CD14-positive monocyte (primary cell): ENCODE results near the gene MARVELD3. TPM values are rescaled to one million over a fixed set of nuclear protein-coding genes. Genes with fewer than 3 reads are reported as not detected.

Source experiments
- DNase-seq, 3 donors: peaks; one replicate each; pipeline ENCODE4 v3.0.0-alpha.2; 2011 to 2022
- H2AFZ ChIP-seq: 2 replicates; pipeline ENCODE4 v1.6.0; 2012; ENCODE audit warnings: mild to moderate bottlenecking, low read depth, low read length, inconsistent platforms; ENCODE audit not compliant: insufficient read depth, poor library complexity, severe bottlenecking
- H3K27ac ChIP-seq, 2 donors: 1 replicate in 1 of 2; 2 replicates in 1 of 2; pipeline ENCODE4 v1.5.1; 2012 to 2013; ENCODE audit warnings: low read length in 2 of 2, control low read depth in 1 of 2, inconsistent platforms in 1 of 2, low read depth in 1 of 2, mild to moderate bottlenecking in 1 of 2
- H3K27me3 ChIP-seq, 2 donors: one replicate each; pipeline versions ENCODE4 v1.6.0 to v1.6.1; 2011 to 2013; ENCODE audit warnings: low read length in 2 of 2; ENCODE audit not compliant: control insufficient read depth in 2 of 2, insufficient read depth in 2 of 2
- H3K36me3 ChIP-seq, 2 donors: replicated peaks in 1 of 2; 1 replicate in 1 of 2; 2 replicates in 1 of 2; pipeline versions ENCODE4 v1.5.1 to v1.6.1; 2012 to 2013; ENCODE audit warnings: low read length in 2 of 2, control low read depth in 1 of 2, inconsistent platforms in 1 of 2, mild to moderate bottlenecking in 1 of 2; ENCODE audit not compliant: insufficient read depth in 2 of 2, control insufficient read depth in 1 of 2
- H3K4me1 ChIP-seq, 2 donors: 1 replicate in 1 of 2; 2 replicates in 1 of 2; pipeline versions ENCODE4 v1.5.1 to v1.6.1; 2012 to 2013; ENCODE audit warnings: low read length in 2 of 2, control low read depth in 1 of 2, inconsistent platforms in 1 of 2, mild to moderate bottlenecking in 1 of 2, moderate library complexity in 1 of 2; ENCODE audit not compliant: insufficient read depth in 2 of 2, control insufficient read depth in 1 of 2
- H3K4me2 ChIP-seq: replicated peaks from 2 replicates; pipeline ENCODE3; 2012; ENCODE audit warnings: low read length, moderate library complexity, mild to moderate bottlenecking; ENCODE audit not compliant: poor library complexity, severe bottlenecking; ENCODE audit errors: extremely low read depth
- H3K4me3 ChIP-seq, 3 experiments: fragments of 200-600 bp in 1 of 3; sonication (generic) in 1 of 3; replicated peaks in 1 of 3; 1 replicate in 2 of 3; 2 replicates in 1 of 3; pipeline ENCODE4 v1.5.1; 2011 to 2013; ENCODE audit warnings: low read length in 3 of 3, mild to moderate bottlenecking in 3 of 3, control low read depth in 2 of 3, low read depth in 2 of 3, inconsistent platforms in 1 of 3, moderate library complexity in 1 of 3
- H3K79me2 ChIP-seq: 2 replicates; pipeline ENCODE4 v1.6.0; 2012; ENCODE audit warnings: mild to moderate bottlenecking, control low read depth, inconsistent platforms, low read length, moderate library complexity; ENCODE audit not compliant: insufficient read depth
- H3K9ac ChIP-seq: 2 replicates; pipeline ENCODE4 v1.6.0; 2017; ENCODE audit warnings: low read length, mild to moderate bottlenecking; ENCODE audit not compliant: insufficient read depth, poor library complexity, severe bottlenecking
- H3K9me3 ChIP-seq, 2 donors: replicated peaks in 1 of 2; 1 replicate in 1 of 2; 2 replicates in 1 of 2; pipeline versions ENCODE4 v1.5.1 to v1.6.1; 2012 to 2013; ENCODE audit warnings: low read length in 2 of 2, control low read depth in 1 of 2; ENCODE audit not compliant: control insufficient read depth in 1 of 2, insufficient read depth in 1 of 2
- H4K20me1 ChIP-seq: 2 replicates; pipeline ENCODE4 v1.6.0; 2012; ENCODE audit warnings: mild to moderate bottlenecking, low read length, control low read depth, moderate library complexity; ENCODE audit not compliant: insufficient read depth
- H3K27ac Mint-ChIP-seq, 7 donors: one replicate each; pipeline ENCODE4 v1.8.0; 2020; ENCODE audit warnings: mild to moderate bottlenecking in 7 of 7, mixed read lengths in 7 of 7, moderate library complexity in 6 of 7, inconsistent platforms in 2 of 7
- H3K27me3 Mint-ChIP-seq, 3 donors: one replicate each; pipeline ENCODE4 v1.8.0; 2021 to 2022; ENCODE audit warnings: low read depth in 3 of 3, mild to moderate bottlenecking in 3 of 3, mixed read lengths in 3 of 3, moderate library complexity in 3 of 3, inconsistent platforms in 1 of 3
- H3K36me3 Mint-ChIP-seq, 2 donors: one replicate each; pipeline ENCODE4 v1.8.0; 2020; ENCODE audit warnings: mixed read lengths in 2 of 2, inconsistent platforms in 1 of 2, mild to moderate bottlenecking in 1 of 2
- H3K4me1 Mint-ChIP-seq: one replicate; pipeline ENCODE4 v1.8.0; 2020; ENCODE audit warnings: mild to moderate bottlenecking, mixed read lengths
- H3K4me3 Mint-ChIP-seq, 2 donors: one replicate each; pipeline ENCODE4 v1.8.0; 2020; ENCODE audit warnings: mild to moderate bottlenecking in 2 of 2, mixed read lengths in 2 of 2, moderate library complexity in 1 of 2
- H3K9me3 Mint-ChIP-seq, 7 donors: one replicate each; pipeline ENCODE4 v1.8.0; 2020 to 2022; ENCODE audit warnings: mixed read lengths in 7 of 7, mild to moderate bottlenecking in 6 of 7, moderate library complexity in 6 of 7, inconsistent platforms in 2 of 7
- WGBS: methylation state at CpG from one replicate; pipeline ENCODE4 v1.1.5; 2013; ENCODE audit warnings: missing lambda C conversion rate; ENCODE audit not compliant: insufficient coverage; 5-methylcytosine and 5-hydroxymethylcytosine counted together
- intact Hi-C, 2 donors: fragments of 100-400 bp; cut with micrococcal nuclease; formaldehyde crosslinking; loops; one replicate each; pipeline versions ENCODE4 v1.15.0 to v1.15.1; 2023
- polyA plus RNA-seq, 3 donors: library from polyadenylated mRNA; depleted of rRNA in 1 of 3; unstranded in 2 of 3; stranded (reverse) in 1 of 3; fragments of 300-500 nt in 2 of 3; fragments of >200 nt in 1 of 3; fragmentation: Illumina TruSeq in 2 of 3; gene quantifications; 1 replicate in 2 of 3; 2 replicates in 1 of 3; pipeline ENCODE4 v1.2.3, GENCODE V29; 2012 to 2021
- TF ChIP-seq, protein P1 (sequence below): fragments of 200-600 bp; IDR thresholded peaks from one replicate; pipeline ENCODE4 v1.8.0; 2022; ENCODE audit warnings: antibody characterized with exemption, mild to moderate bottlenecking

Gene MARVELD3
- polyA plus RNA-seq, 3 donors: 0.12 TPM; not detected in 2

DNA sequence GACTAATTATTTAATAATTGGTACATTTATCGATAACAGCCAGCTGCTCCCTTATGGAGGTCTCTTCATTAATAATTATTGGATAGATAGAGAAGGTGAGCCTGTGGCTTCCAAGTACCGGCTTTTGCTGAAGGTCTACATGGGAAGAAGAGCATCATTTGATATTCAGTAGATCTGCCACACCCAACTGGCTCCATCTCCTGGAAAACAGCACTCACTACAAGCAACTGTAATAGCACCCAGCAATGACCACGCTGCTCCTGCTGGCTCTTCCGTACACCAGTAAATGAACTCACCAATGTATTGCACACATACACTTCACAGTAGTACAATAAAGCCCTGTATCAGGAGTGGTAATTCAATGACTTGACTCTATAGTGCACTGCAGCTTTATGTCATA is 19.5 kb downstream of the MARVELD3 start:
- Mint-ChIP-seq H3K27me3 (peaks cover 0 to 1% (median 0%) of the 10 kb centered on the region in 3 donors), H3K36me3 (peaks cover 13 to 16% of the 10 kb centered on the region in 2 donors), H3K4me1 (no peaks in the 10 kb centered on the region), H3K4me3 (no peak overlapping the region), H3K9me3 (no peaks in the 10 kb centered on the region), H3K27ac (no peak overlapping the region)
- Histone ChIP-seq H4K20me1 (no peaks in the 10 kb centered on the region), H3K79me2 (no peaks in the 10 kb centered on the region), H3K9ac (no peak overlapping the region), H3K4me1 (no peaks in the 10 kb centered on the region), H3K4me3 (no peak overlapping the region), H2AFZ (no peak overlapping the region), H3K27ac (no peak overlapping the region), H3K36me3 (peaks cover 0 to 8% of the 10 kb centered on the region in 2 donors), H3K4me2 (no peak overlapping the region), H3K9me3 (no peaks in the 10 kb centered on the region), H3K27me3 (no peaks in the 10 kb centered on the region)
- TF ChIP-seq, protein P1, sequence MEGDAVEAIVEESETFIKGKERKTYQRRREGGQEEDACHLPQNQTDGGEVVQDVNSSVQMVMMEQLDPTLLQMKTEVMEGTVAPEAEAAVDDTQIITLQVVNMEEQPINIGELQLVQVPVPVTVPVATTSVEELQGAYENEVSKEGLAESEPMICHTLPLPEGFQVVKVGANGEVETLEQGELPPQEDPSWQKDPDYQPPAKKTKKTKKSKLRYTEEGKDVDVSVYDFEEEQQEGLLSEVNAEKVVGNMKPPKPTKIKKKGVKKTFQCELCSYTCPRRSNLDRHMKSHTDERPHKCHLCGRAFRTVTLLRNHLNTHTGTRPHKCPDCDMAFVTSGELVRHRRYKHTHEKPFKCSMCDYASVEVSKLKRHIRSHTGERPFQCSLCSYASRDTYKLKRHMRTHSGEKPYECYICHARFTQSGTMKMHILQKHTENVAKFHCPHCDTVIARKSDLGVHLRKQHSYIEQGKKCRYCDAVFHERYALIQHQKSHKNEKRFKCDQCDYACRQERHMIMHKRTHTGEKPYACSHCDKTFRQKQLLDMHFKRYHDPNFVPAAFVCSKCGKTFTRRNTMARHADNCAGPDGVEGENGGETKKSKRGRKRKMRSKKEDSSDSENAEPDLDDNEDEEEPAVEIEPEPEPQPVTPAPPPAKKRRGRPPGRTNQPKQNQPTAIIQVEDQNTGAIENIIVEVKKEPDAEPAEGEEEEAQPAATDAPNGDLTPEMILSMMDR: peak; percentile 38
- intact Hi-C loops: no loop called here
- WGBS: 87% methylated on average over 2 of the region's 4 CpGs
- DNase-seq: no peak

DNA sequence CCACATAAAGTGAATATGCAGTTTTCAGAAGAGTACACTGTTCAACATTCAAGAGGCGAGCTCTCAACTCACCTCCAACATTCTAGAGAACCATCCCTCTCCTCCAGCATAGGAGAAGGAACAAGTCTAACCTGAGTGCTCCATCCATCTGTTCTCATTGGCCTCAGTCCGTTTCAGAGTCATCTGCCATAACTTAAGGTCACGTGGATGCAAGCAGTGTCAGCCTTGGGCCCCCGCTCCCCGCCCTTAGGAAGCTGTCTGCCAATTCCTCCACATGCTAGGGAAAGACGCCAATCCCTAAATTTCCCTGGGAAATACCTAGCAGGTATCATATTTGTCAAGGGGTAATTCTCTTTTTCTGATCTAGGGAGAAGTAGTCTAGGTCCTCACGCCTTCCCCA is 21.4 kb downstream of the MARVELD3 start:
- Histone ChIP-seq H3K4me3 (no peak overlapping the region), H3K9me3 (no peaks in the 10 kb centered on the region), H3K4me2 (no peak overlapping the region), H3K36me3 (peaks cover 0 to 8% of the 10 kb centered on the region in 2 donors), H3K27ac (no peak overlapping the region), H3K79me2 (no peaks in the 10 kb centered on the region), H3K4me1 (no peaks in the 10 kb centered on the region), H3K27me3 (no peaks in the 10 kb centered on the region), H2AFZ (no peak overlapping the region), H3K9ac (no peak overlapping the region), H4K20me1 (no peaks in the 10 kb centered on the region)
- 92% methylated on average over 2 of the region's 7 CpGs for whole genome bisulfite sequencing
- DNase-seq: no peak
- Mint-ChIP-seq H3K4me1 (no peaks in the 10 kb centered on the region), H3K9me3 (no peaks in the 10 kb centered on the region), H3K27ac (no peak overlapping the region), H3K36me3 (peaks cover 14 to 26% of the 10 kb centered on the region in 2 donors), H3K27me3 (peaks cover 0 to 1% (median 0%) of the 10 kb centered on the region in 3 donors), H3K4me3 (no peak overlapping the region)
- TF ChIP-seq, protein P1: no peak
- intact Hi-C loops: no loop called here
